WERI-Rb-1 (cell line): ENCODE data around the gene YWHAB.

Experiments
- DNase-seq: peaks from one replicate; pipeline ENCODE4 v3.0.0-alpha.2; 2020
- H3K27ac ChIP-seq: fragments of 250-450 bp; sonication (Bioruptor Pico); 2 replicates; pipeline ENCODE4 v1.5.1; 2020; ENCODE audit warnings: mild to moderate bottlenecking, moderate library complexity
- H3K27me3 ChIP-seq: fragments of 250-450 bp; sonication (Bioruptor Pico); 2 replicates; pipeline ENCODE4 v1.5.1; 2021; ENCODE audit warnings: mild to moderate bottlenecking, low read depth, moderate library complexity; ENCODE audit not compliant: insufficient read depth, severe bottlenecking
- H3K36me3 ChIP-seq: fragments of 250-450 bp; sonication (Bioruptor Pico); 2 replicates; pipeline ENCODE4 v1.5.1; 2020; ENCODE audit warnings: mild to moderate bottlenecking, moderate library complexity
- H3K4me3 ChIP-seq: 2 replicates; pipeline ENCODE4 v1.5.1; 2011; ENCODE audit warnings: low read depth, mild to moderate bottlenecking, control low read depth, low read length
- H3K9me3 ChIP-seq: fragments of 250-450 bp; sonication (Bioruptor Pico); 2 replicates; pipeline ENCODE4 v1.5.1; 2021; ENCODE audit warnings: mild to moderate bottlenecking, moderate library complexity; ENCODE audit not compliant: severe bottlenecking
- CTCF ChIP-seq: IDR thresholded peaks from 2 replicates; pipeline ENCODE4 v1.5.1; 2011; ENCODE audit warnings: low read depth, mild to moderate bottlenecking, control low read depth, inconsistent platforms, low read length

YWHAB gene

DNA sequence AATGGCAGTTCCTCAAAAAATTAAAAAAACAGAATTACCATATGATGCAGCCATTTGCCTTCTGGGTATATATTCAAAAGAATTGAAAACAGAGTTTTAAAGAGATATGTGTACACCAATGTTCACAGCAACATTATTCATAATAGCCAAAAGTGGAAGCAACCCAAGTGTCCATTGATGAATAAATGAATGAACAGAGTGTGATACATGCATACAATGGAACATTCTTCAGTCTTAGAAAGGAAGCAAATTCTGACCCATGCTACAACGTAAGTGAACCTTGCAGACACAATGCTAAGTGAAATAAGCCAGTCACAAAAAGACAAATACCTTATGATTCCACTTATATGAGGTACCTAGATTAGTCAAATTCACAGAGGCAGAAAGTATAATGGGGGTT is 34.7 kb upstream of the YWHAB start:
- Histone ChIP-seq H3K27me3 (no peaks in the 10 kb centered on the region), H3K36me3 (no peaks in the 10 kb centered on the region), H3K27ac (no peak overlapping the region), H3K4me3 (no peak overlapping the region), H3K9me3 (no peaks in the 10 kb centered on the region)
- TF ChIP-seq CTCF, result no peak
- no peak for DNase-seq

DNA sequence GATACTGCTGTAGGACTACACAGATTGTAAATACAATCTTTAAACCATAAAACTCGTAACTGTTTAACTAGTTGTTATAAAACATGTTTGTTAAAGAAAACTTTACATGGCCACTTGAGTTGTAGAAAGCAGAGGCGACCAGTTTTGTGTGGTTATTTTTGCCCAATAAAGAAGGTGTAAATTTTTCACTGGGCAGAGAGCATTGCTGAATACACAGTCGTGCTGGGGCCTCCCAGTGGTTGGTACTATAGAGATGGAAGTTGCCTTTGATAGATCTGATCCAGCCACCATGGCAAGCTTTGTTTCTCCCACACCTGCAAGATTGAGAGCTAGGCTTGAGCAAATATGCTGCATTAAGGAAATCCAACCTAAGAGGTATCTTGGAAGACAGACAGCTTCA is 34.0 kb upstream of the YWHAB start:
- no peak overlapping the region for H3K4me3 ChIP-seq
- TF ChIP-seq CTCF, result no peak
- DNase-seq, result no peak
- no peaks in the 10 kb centered on the region for H3K27me3 ChIP-seq
- H3K27ac ChIP-seq, result no peak overlapping the region
- H3K9me3 ChIP-seq, result no peaks in the 10 kb centered on the region
- no peaks in the 10 kb centered on the region for H3K36me3 ChIP-seq

GRCh38 chr20:44856442-44856841 is 29.1 kb upstream of the YWHAB start:
- H3K27me3 ChIP-seq, result no peaks in the 10 kb centered on the region
- H3K27ac ChIP-seq, result no peak overlapping the region
- no peaks in the 10 kb centered on the region for H3K9me3 ChIP-seq
- no peak for DNase-seq
- no peak overlapping the region for H3K4me3 ChIP-seq
- H3K36me3 ChIP-seq, result no peaks in the 10 kb centered on the region
- no peak for TF ChIP-seq CTCF

DNA sequence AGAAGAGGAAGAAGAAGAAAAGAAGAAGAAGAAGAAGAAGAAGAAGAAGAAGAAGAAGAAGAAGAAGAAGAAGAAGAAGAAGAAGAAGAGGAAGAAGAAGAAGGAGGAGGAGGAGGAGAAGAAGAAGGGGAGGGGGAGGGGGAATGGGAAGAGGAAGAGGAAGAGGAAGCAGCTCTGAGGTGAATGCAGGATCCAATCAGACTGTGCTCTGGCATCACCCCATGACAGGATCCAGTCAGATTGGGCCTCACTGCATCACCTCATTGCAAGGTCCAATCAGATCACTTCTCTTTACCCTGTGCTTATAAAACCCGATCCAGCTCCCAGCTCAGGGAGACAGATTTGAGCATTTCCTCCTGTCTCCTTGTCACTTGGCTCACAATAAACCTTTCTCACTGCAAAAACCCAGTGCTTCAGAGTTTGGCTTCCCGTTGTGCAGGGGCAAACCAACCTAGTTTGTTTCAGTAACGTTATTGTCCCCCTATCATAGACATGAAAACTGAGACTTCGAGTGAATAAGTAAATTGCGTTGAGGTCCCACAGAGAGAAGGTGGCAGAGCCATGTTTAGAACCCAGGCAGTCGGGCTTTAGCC is 28.6 kb upstream of the YWHAB start:
- no peak overlapping the region for H3K4me3 ChIP-seq
- no peak for TF ChIP-seq CTCF

DNA sequence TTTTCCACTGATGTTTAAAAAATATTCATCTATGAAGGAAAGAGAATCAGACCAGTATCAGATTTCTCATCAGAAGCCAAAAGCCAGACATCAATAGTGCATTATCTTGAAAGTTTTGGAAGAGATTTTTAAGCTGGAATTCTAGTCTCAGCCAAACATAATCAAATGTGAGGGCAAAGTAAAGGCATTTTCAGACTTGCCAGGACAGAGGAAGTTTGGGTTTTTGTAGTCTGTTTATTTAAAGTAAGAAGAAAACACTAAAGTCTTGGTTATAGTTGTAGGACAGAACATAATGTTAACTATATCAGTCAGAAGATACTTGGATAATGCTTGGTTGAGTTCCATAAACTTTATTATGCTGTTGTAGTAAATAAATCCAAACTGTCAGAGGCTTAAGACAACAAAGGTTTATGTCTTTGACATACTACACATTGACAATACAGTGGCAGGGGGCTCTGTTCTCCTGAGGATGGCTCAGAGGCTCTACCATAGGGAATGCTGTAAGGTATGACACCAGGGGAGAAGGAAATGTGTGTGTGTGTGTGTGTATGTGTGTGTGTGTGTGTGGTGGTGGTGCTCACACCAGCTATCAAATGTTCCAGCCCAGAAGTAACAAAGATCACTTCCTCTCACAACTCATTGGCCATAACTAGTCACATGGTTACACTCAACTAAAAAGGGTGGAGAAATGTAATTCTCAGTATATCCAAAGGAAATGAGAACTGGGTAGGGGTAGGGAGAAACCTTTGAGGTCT is 26.7 kb upstream of the YWHAB start:
- Histone ChIP-seq H3K9me3 (no peaks in the 10 kb centered on the region), H3K4me3 (no peak overlapping the region), H3K36me3 (no peaks in the 10 kb centered on the region), H3K27ac (no peak overlapping the region), H3K27me3 (no peaks in the 10 kb centered on the region)
- no peak for TF ChIP-seq CTCF
- DNase-seq, result no peak

More for the DNA sequence above, 28.6 kb upstream of the YWHAB start:
- Histone ChIP-seq H3K27me3 (no peaks in the 10 kb centered on the region), H3K27ac (no peak overlapping the region), H3K9me3 (no peaks in the 10 kb centered on the region), H3K36me3 (no peaks in the 10 kb centered on the region)
- DNase-seq, result no peak
